Non-pigmented ciliary epithelial cell (primary cell): ENCODE data around the gene BET1.

Experiments used
- DNase-seq: peaks from one replicate; pipeline ENCODE4 v3.0.0-alpha.2; 2010; ENCODE audit warnings: low read depth

The BET1 gene

DNA sequence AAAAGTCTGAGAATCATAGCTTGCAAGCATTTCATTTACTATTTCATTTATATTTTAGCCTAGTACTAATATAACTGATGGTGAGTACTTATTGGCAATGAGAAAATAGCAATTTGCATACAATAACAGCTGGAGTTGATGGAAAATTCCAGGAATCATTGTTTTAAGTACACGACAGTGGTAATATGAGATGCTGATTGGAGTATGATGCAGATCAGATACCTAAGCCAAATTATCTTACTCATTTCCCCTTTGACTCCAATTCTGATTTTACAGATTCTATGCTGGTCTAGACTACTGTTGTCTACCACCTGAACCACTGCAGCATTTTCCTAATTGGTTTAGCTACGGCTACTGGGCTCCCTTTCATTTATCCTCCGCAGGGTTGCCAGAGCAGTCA lies 45.9 kb downstream of the BET1 start:
- no peak for DNase-seq

DNA sequence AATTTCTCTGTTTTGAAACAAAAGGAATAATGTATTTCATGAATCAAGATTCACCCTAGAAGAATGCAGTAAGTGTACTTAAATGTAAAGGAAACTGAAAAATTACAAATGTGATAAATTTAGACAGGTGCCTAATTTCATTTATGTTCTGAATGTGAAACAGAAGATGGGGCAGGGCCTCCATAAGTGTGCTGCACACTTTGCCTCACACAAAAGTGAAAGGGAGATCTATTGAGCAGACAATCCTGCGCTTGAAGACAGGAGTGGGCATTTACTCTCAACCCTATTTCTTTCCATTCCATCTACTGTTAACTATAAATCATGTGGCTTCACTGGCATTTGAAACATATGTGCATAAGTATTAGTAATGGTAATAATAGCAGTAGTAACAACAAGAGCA lies 46.4 kb downstream of the BET1 start:
- DNase-seq, result no peak

DNA sequence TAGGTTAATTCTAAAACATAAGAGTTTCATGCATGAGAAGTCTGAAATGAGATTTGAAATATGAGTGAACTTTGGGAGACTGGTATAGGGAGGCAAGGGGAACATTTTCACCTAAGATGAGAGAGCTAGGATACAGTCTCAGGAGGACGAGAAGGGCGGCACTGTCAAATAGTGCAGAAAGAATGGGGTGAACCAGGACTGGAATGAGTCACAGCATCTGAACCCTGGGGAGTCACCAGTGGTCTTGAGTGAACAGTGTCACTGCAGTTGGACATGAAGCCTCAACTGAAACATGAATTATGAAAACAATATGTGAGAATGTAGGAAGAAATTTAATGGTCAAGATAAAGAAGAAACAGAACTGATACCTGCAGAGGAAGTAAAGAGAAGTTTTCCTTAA lies 48.9 kb downstream of the BET1 start:
- no peak for DNase-seq

DNA sequence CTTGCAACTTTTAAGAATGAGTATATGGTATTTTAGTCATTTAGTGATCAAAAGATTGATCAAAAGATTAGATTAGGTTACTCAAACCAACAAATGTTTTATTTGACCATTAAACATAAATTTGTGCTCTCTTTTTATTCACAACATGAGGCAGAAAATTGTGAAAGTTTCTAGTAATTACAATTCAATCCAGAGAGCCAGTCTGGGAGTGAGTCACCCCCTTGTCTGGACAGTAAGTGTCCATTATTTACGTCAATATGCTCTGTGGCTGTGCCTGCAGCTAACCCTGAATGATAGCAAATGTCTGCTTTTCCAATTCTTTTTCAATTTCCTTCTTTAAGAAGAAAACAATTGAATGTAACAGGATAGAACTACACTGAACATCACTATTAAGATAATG lies 54.7 kb downstream of the BET1 start:
- peak; percentile 62 for DNase-seq

DNA sequence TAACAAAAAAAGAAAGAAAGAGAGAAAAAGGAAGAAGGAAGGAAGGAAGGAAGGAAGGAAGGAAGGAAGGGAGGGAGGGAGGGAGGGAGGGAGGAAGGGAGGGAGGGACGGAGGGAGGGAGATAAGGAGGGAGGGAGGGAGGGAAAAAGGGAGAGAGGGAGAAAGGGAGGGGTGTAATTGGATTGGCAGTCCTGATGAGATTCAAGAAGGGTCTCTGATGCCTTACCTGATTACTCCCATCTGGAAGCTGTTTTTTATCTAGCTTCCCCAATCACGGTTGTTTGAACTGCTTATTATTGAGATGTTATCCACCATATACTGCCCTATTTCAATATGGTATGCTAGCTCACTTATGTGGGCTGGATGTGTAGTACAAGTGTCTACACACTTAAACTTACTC lies 55.3 kb downstream of the BET1 start:
- no peak for DNase-seq

DNA sequence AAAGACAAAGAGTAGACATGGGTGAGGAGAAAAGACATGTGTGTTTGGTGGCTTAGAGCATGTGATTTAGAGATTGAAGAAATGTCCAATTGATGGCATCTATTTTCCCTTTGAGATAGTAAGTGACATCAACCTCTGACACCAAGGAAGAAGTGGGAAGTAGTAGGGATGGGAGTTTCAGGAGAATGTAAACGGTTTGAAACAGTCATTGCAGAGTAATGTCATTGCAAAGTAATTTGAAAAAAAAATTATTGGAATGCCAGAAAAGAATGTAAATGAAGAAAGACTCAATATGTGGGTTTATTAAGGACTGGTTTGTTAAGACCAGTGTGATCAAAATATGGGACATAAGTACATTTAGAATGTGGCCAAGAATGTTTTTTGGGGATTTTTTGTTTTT lies 56.0 kb downstream of the BET1 start:
- DNase-seq, result no peak

DNA sequence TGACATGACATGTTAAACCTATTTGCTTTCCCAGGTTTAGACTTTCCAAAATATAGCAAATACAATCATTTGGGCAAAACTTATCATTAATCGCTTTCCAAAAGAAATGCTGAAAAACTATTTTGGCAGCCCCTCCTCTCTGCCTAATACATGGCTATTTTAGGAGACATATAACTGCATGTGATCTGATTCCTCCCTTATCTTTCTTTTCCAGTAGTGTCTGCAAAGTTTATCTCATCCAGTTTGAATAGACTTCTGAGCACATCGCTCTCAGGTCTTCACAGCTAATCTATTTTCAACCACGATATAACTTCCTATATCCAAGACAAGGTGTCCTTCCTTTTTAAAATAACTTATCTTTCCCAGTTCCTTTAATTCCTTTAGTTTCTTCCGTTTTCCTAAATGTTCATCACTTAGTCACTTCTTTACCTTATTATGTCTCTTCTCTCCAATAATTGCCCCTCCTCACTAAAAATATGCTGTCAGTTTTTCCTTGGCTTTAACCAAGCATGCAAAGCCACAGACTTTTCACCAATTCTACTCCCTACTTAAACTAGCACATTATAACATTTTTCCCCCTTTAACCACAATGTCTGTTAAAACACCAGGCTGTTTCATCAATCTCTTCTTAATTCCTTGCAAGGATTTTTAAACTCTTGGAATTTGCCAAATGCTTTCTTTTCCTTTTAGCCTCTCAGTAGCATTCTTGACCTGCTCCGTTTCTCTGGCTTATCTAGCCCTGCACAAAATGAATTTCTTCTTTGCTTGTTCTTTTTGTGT lies 58.2 kb downstream of the BET1 start:
- DNase-seq, result no peak

DNA sequence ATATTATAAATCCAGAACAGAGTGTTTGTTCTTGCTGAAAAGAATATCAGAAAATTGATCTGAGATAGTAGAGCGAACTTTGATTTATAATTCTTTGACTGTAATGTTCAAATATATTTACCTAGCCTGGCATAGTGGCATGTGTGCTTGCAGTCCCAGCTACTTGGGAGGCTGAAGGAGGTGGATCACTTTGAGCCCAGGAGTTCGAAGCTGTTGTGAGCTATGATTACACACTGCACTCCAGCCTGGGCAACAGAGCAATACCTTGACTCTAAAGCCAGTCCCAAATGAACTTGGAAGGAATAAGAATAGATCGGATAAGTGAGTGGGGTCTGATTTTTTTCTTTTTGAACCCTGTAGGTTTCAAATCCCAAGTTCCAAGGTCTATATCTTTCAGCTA lies 59.1 kb downstream of the BET1 start:
- no peak for DNase-seq

DNA sequence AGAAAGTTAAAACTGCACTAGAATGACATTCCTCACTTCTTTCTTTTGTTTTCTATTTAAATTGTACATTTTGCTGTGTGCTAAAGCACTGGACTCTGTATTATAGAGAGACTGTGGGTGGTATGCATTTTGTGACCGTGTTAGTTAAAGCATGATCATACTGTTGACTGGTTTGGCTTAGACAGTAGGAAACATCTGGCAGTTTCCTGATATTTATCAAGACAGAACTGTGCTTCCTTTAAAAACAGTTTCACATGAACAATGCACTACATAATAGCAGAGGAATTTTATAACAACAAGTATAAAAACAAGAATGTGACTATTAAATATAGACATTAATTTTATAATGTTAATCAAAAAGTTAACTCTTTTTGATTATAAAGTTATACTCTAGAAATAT lies 59.5 kb downstream of the BET1 start:
- DNase-seq, result no peak

DNA sequence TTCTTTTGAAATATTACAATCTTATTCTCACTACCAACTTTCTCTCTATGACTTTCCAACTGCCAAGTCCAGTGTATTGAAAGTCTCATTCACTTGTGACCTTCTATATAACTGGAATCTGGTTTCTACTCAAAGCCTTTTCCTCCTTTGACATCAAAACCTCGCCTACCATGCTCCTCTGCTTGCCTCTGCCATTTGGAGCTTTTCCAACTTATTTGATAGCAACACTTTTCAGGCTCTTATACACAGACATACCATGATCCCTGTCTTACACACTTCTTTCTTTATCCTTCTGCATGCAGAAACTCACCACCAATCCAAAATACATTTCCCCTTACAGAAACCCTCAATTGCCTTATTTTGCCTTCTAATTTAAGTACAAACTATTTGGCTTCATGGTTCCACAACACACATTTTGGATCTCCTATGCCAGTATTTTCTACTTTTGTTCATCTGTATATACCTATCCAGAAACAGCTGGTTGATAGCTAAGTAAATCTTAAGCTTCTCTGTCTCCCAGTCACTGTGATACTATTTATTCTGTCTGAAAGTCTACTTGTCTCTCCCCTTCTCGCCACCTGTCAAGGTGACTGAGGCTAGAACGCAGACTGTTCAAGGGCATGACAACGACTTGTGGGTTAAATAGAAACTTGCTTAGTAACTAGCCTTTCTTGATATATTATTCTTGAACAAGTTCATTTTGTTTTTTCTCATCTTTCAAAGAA lies 60.2 kb downstream of the BET1 start:
- DNase-seq, result no peak
